ENCODE results near the gene CHI3L2. TPM values are rescaled to one million over a fixed set of nuclear protein-coding genes. Genes with fewer than 3 reads are reported as not detected.

CHI3L2 gene
- total RNA-seq, 4 donors from 2014 or later = 0.82 to 2.7 TPM; not detected in 2

DNA sequence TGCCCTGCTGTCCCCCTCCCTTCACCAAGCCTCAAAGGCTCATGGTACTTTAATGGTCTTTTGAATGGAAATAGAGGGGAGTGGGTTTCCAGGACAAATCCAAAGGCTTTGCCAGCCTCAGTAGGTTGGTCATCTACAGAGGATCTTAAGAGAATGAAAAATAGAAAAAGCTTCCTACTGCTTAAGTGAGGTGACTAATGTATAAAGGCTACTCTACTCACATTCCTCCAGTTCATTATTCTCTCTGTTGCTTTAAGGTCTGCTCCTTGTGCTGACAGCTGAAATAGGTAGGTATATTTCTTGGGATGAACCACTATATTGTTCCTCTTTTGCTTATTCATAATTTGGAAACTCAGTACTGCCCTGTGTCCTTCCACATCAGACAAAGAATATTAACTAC is 52.8 kb downstream of the CHI3L2 start:
- Histone ChIP-seq H3K27ac (no peak overlapping the region), H3K27me3 (no peaks in the 10 kb centered on the region), H3K4me1 (no peaks in the 10 kb centered on the region), H3K4me3 (no peak overlapping the region), H3K36me3 (no peaks in the 10 kb centered on the region), H3K9me3 (no peaks in the 10 kb centered on the region)
- intact Hi-C loops (cut with DNase I; ENCODE audit: low total_unique reads) (no loop called here), in situ Hi-C loops (cut with MboI; ENCODE audit: low pct_ligation_motif_present in 1 of 4, low pct_unique_long_range_greater_than_20kb in 1 of 4, low sequenced_read_pairs in 3 of 4) (no loop called here)
- TF ChIP-seq, protein P1, sequence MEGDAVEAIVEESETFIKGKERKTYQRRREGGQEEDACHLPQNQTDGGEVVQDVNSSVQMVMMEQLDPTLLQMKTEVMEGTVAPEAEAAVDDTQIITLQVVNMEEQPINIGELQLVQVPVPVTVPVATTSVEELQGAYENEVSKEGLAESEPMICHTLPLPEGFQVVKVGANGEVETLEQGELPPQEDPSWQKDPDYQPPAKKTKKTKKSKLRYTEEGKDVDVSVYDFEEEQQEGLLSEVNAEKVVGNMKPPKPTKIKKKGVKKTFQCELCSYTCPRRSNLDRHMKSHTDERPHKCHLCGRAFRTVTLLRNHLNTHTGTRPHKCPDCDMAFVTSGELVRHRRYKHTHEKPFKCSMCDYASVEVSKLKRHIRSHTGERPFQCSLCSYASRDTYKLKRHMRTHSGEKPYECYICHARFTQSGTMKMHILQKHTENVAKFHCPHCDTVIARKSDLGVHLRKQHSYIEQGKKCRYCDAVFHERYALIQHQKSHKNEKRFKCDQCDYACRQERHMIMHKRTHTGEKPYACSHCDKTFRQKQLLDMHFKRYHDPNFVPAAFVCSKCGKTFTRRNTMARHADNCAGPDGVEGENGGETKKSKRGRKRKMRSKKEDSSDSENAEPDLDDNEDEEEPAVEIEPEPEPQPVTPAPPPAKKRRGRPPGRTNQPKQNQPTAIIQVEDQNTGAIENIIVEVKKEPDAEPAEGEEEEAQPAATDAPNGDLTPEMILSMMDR (IDR thresholded peaks at IDR 0.05) = no peak
- no peak for DNase-seq

DNA sequence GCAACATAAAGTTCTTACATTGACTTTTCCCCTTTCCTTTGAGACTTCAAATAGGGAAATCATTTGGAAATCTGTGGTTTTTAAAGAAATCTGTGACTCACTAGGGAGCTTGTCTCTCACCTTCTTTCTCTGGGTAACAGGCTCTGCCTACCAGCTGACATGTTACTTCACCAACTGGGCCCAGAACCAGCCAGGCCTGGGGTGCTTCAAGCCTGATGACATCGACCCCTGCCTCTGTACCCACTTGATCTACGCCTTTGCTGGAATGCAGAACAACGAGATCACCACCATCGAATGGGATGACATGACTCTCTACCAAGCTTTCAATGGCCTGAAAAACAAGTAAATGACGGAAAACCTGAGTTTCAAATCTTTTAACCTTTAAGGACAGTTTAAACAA is 53.9 kb downstream of the CHI3L2 start:
- in situ Hi-C loops (cut with MboI; ENCODE audit: low pct_ligation_motif_present in 1 of 4, low pct_unique_long_range_greater_than_20kb in 1 of 4, low sequenced_read_pairs in 3 of 4) = no loop called here
- DNase-seq = no peak
- TF ChIP-seq POLR2AphosphoS5 (IDR thresholded peaks at IDR 0.05) (no peak), EP300 (IDR thresholded peaks at IDR 0.05; ENCODE audit: low read depth) (no peak), POLR2A (IDR thresholded peaks at IDR 0.05) (no peak)
- TF ChIP-seq, protein P1 (IDR thresholded peaks at IDR 0.05) = no peak
- 82% methylated on average over 5 of the region's 5 CpGs; no CpG with 5 or more reads in 1 of the 2 donors for WGBS, 2 donors (ENCODE audit: low coverage in 1 of 2)
- Histone ChIP-seq H3K27me3 (no peaks in the 10 kb centered on the region), H3K4me3 (no peak overlapping the region), H3K9me3 (no peaks in the 10 kb centered on the region), H3K36me3 (no peaks in the 10 kb centered on the region), H3K4me1 (no peaks in the 10 kb centered on the region), H3K27ac (no peak overlapping the region)
- intact Hi-C loops (cut with DNase I; ENCODE audit: low total_unique reads) = no loop called here

- Histone ChIP-seq H3K9me3 (no peaks in the 10 kb centered on the region), H3K27ac (no peak overlapping the region), H3K36me3 (no peaks in the 10 kb centered on the region), H3K4me1 (no peaks in the 10 kb centered on the region), H3K27me3 (peaks cover 4% of the 10 kb centered on the region), H3K4me3 (no peak overlapping the region)
- in situ Hi-C loops (cut with MboI; ENCODE audit: low pct_ligation_motif_present in 1 of 4, low pct_unique_long_range_greater_than_20kb in 1 of 4, low sequenced_read_pairs in 3 of 4) (no loop called here), intact Hi-C loops (cut with DNase I; ENCODE audit: low total_unique reads) (no loop called here)
- no peak for TF ChIP-seq POLR2A (IDR thresholded peaks at IDR 0.05)
- no peak for TF ChIP-seq POLR2AphosphoS5 (IDR thresholded peaks at IDR 0.05)
- TF ChIP-seq, protein P1 (IDR thresholded peaks at IDR 0.05) = no peak
- no peak for TF ChIP-seq EP300 (IDR thresholded peaks at IDR 0.05; ENCODE audit: low read depth)
- DNase-seq = no peak
Observed at GRCh38 chr1:111283838-111284237, 56.3 kb downstream of the CHI3L2 start.

GRCh38 chr1:111285879-111286278 is 58.4 kb downstream of the CHI3L2 start:
- Histone ChIP-seq H3K27me3 (peaks cover 4% of the 10 kb centered on the region), H3K4me1 (no peaks in the 10 kb centered on the region), H3K36me3 (no peaks in the 10 kb centered on the region), H3K4me3 (no peak overlapping the region), H3K27ac (no peak overlapping the region), H3K9me3 (no peaks in the 10 kb centered on the region)
- in situ Hi-C loops (cut with MboI; ENCODE audit: low pct_ligation_motif_present in 1 of 4, low pct_unique_long_range_greater_than_20kb in 1 of 4, low sequenced_read_pairs in 3 of 4) = no loop called here
- 77% methylated on average over 2 of the region's 2 CpGs; no CpG with 5 or more reads in 1 of the 2 donors for WGBS, 2 donors (ENCODE audit: low coverage in 1 of 2)
- intact Hi-C loops (cut with DNase I; ENCODE audit: low total_unique reads) = no loop called here
- no peak for DNase-seq
- TF ChIP-seq EP300 (IDR thresholded peaks at IDR 0.05; ENCODE audit: low read depth) (no peak), POLR2AphosphoS5 (IDR thresholded peaks at IDR 0.05) (no peak), POLR2A (IDR thresholded peaks at IDR 0.05) (no peak)
- TF ChIP-seq, protein P1 (IDR thresholded peaks at IDR 0.05) = no peak
